Activated T-cell treated with anti-CD3 and anti-CD28 coated beads, Interleukin-2, amount 50 U/mL, for 48 hours (primary cell): Measurements from ENCODE around the gene SLC17A6.

ENCODE experiments used
- DNase-seq, 2 experiments: peaks; one replicate each; pipeline ENCODE4 v3.0.0-alpha.2; 2020

The SLC17A6 gene

GRCh38 chr11:22337596-22338485 lies at the start of gene SLC17A6:
Gene SLC17A6 (plus strand): TSS chr11:22338381. CDS start chr11:22338534, 153 bp downstream.
- DNase-seq: peak in 1 of 2 experiments; percentile 21

DNA sequence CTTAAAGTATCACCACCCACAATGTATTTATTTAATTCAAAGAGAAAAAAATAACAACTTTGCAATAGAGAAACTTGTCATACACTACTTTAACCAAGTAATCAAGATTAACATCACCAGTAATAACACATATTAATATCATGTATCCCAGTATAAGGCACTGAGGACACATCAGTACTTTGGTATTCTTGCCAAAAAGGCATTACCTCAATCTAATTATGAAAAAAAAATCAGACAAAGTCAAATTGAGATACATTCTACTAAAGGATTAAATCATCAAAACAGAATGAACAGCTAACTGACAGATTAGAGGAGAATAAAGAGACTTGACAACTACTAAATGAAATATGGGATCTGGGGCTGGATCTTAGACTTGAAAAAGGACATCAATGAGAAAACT lies 35.8 kb upstream of the SLC17A6 start:
- no peak for DNase-seq

DNA sequence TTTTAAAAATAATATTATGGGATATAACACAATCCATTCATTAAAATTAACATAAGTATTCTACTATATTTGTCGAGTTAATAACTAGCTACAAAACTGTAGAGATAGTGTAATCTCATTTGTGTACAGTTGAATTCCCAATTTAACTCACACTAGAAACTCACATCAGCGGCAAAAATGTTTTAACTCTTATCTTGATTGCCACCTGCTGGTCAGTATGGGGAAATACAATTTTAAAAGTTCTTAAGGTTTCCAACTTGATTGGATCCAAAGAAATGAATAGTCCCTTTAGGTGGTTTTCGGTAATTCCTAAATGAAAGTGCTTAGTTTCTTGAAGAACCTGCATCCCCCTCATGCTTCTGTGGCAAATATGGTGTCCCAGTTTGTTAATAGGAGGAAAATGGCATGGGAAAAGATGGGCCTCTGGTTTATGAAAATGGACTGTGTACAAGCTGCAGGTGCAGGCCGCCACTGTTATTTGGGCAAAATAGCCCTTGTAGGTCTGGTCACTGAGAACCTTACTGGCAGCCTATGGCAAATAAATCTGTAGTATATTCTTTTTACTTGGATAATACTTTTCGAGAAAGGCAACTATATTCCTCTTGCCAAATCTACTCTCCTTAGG lies 33.7 kb upstream of the SLC17A6 start:
- DNase-seq: no peak

DNA sequence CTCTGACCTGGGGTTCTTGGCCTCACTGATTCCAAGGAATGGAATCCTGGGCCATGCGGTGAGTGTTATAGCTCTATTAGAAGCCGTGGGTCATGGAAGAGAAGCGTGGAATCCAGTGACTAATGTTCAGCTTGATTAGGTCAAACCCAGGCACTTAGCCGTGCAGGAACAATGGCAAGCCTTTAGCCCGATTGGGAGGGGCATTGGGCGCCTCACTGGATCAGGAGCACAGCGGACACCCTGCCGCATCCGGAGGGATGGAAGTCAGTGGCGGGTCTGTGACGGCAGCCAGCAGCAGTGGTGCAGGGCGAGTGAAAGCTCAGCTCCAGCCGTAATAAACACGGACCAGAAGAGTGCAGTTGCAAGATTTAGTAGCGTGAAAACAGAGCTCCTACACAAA lies 20.5 kb upstream of the SLC17A6 start:
- DNase-seq: no peak

GRCh38 chr11:22331771-22332170 lies 6.4 kb upstream of the SLC17A6 start:
- no peak for DNase-seq

DNA sequence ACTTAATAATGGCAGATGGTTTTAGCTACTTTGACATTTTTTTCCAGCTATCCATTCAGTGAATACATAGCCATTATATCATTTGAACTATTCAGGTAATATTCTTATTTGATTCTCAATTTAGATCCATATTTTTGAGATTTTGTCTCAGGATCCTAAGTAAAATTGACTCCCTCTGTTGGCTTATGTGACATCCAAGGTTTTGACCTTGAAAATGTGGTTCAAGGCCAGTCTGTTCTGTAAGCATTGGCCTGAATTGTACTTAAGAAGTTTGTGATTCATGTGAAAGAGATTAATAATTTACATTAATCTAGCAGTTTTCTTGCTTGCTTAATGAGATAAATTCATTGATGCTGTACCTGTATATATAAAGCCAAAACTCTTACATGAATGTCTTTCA lies 1.6 kb upstream of the SLC17A6 start:
- DNase-seq: no peak

GRCh38 chr11:22339611-22340010 lies 1.4 kb downstream of the SLC17A6 start:
- no peak for DNase-seq

DNA sequence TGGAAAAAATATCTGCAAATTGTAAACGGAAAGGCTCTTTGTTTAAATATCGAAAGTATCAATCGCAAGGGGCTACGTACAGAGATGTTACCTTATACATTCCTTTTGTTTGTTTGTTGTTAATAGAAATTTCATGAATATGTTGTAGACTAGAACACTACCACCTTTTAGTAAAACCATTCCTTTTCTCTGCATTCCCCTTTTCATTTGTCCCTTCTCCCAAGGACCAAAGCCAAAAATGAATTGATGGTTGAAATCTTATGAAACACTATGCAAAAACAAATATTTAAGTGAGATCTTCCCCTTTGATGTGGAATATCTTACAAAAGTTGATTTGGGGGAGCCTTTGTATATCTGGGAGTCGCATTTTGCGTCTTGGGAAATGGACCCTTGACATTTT lies 2.1 kb downstream of the SLC17A6 start:
- DNase-seq: no peak

GRCh38 chr11:22340701-22341587 lies 2.8 kb downstream of the SLC17A6 start:
- peak in 1 of 2 experiments; percentile 17 for DNase-seq

GRCh38 chr11:22341588-22341931 lies 3.4 kb downstream of the SLC17A6 start:
- no peak for DNase-seq

GRCh38 chr11:22342211-22343031 lies 4.2 kb downstream of the SLC17A6 start:
- no peak for DNase-seq

DNA sequence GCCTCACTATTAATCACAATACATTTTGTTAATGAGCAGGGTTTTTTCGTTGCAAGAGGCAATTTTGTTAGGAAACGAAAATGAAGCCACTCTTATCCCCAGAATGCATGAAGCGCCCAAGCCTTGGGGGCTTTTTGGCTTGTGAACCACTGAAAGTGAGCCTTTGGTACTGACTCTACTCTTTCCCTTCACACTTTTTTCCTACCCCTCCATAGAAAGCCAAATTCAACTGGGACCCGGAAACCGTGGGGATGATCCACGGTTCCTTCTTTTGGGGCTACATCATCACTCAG lies 4.8 kb downstream of the SLC17A6 start:
- no peak for DNase-seq

DNA sequence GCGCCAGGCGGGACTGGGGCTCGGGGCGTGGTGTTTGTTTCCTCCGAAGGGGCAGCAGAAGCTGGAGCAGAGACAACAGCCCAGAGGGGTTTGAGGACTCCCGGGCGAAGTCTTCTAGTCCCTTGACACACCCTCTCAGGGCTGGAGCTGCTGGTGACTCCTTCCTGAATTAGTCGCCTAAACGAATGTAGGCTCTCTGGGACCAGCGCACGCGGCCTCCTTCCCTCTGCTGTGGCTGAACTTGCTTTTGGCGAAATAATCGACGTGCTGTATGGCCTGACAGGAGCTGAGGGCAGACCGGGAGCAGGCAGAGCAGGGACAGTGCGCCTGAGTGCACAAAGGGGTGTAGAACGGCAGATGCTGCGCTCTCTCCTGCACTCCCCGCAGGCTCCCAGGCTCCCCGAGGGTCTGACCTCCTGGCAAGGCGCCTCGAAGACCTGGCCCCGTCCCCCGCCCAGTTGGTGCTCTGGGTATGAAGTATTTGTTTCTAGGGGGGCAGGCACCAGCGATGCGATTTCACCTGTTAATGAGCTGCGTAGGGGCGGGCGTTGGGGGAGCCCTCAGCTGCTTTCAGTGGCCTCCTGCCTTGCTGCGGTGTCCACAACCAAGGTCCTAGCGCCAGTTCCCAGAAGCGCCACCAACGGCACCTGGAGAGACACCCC lies 5.3 kb downstream of the SLC17A6 start:
- peak; percentile 16 to 17 for DNase-seq

- no peak for DNase-seq
Observed at GRCh38 chr11:22344081-22344480, 5.9 kb downstream of the SLC17A6 start.

DNA sequence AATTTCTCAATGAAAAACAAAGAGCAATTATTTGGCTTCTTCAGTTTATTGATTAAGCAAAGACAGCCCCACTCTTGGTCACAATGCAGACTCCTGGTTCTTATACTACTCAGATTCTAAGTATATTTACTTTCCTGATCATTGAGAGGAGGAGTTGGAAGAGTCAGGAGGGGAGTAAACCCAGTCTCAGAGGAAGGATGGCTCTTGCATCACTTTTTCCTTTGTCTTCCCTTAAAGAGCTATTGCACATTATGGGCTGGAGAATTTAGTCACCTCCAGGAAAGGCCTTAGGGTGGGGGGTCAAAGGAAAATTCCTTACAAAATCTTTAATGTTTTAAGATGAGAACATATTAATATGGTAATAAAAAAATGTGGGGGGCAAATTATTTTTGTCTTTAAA lies 8.1 kb downstream of the SLC17A6 start:
- no peak for DNase-seq

GRCh38 chr11:22347857-22348487 lies 9.8 kb downstream of the SLC17A6 start:
- no peak for DNase-seq

- no peak for DNase-seq
Observed at GRCh38 chr11:22349491-22349890, 11.3 kb downstream of the SLC17A6 start.

GRCh38 chr11:22359295-22359694 lies 21.1 kb downstream of the SLC17A6 start:
- no peak for DNase-seq

- DNase-seq: no peak
Observed at GRCh38 chr11:22371160-22371559, 33.0 kb downstream of the SLC17A6 start.

DNA sequence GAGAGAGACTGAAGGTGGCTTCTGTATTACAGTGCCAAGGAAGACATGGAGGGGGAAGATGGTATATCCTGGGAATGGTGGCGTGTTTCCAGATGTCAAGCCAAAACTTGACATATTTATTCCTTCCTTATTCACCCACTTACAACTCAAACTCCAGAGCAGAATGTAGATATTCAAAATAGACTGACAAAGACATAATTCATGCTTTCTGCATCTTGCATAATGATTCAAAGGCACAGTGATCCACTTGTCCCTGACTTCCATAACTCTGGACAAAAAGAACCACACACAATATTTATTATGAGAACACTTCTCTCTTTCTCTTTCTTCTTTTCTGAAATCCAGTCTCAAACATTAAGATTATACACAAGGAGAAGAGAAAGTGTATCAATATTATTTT lies 48.9 kb downstream of the SLC17A6 start:
- no peak for DNase-seq

DNA sequence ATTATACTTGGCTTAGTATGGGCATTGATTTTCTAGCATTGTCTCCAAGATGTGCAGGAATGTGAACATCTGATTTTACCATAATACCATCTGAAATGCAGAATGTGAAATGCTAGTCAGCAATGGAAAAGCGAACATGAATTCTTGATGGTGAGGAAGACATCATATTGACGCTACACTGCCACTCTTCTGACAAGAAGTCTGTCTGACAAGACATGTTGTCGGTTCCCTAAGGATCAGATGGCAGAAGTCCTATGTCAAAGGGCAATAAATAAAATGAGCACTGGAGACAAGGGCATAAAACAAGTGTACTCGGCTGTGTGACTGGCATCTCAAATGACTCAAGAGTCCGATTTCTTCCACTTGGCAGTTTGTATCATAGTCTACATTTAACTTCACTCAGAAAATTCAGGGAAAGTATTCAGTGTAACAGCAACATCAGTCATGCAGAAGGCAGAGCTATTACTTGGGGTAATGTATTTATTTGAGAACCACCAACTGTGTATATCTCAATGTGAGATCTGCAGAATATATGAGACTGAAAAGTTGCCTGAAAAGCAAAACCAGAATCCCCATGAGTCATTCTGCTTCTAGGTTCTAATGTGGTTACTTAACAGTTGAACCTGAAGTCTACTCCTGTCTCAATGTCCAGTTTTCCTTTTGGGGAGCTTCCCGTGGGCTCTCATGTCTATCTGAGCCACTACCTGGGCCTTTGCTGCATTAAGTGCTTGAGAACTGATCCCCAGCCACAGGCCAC lies 51.5 kb downstream of the SLC17A6 start:
- no peak for DNase-seq
